ENCODE data around the gene TERT. TPM values are rescaled to one million over a fixed set of nuclear protein-coding genes. Genes with fewer than 3 reads are reported as not detected.

Gene TERT
- total RNA-seq, 1 donor from 2014 or later, result 3.5 TPM

DNA sequence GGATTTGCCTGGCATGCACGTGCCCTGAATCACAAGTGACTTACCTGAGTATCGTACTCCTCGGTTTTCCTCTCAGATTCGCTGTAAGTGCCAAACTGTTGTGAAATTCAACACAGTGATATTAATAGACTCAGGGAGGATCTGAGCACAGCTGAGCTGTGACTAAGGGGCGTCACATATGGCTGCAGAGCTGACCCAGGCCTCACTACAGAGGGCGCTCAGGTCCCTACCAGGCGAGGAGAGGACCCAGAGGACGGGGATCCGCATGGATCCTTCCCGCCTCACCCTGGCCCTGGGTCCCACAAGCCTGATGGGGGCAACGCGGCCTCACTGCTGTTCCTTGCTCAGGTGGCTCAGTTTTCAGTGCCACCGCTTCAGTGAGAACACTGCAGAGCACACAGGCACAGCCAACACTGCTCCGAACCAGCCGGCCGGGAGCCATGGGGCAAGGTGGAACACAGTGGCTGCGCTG, 29.9 kb upstream of the TERT start:
- Mint-ChIP-seq H3K4me3 (ENCODE audit: low read depth) (no peak overlapping the region), H3K4me1 (ENCODE audit: low read depth) (peaks cover 4% of the 10 kb centered on the region), H3K36me3 (ENCODE audit: insufficient read depth) (peaks cover 17% of the 10 kb centered on the region), H3K27me3 (no peaks in the 10 kb centered on the region), H3K27ac (no peak overlapping the region), H3K9me3 (ENCODE audit: low read depth) (no peaks in the 10 kb centered on the region)
- DNase-seq (ENCODE audit: low spot score, unreplicated experiment), result no peak
- TF ChIP-seq CTCF (IDR thresholded peaks at IDR 0.05; ENCODE audit: unreplicated experiment), result no peak

DNA sequence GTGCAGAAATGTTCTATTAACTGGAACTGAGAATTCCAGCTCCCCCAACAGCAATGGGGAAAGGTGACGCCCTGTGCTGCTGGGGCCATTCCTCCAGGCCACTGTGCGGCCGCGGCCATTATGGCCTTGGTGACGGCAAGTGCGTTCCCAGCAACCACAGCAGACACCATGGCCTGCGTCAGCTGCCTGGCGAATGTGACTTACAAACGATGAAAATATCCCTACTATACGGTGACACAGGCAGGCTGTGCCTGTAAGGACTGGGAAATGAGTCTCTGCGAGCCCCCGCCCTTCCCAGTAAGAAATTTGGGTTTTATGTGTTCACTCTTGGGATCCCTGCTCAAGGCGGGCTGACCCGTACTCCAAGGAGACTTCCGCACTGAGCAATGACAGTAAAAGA, 29.4 kb upstream of the TERT start:
- H3K36me3 Mint-ChIP-seq (ENCODE audit: insufficient read depth), result peaks cover 17% of the 10 kb centered on the region
- TF ChIP-seq CTCF (IDR thresholded peaks at IDR 0.05; ENCODE audit: unreplicated experiment), result no peak
- DNase-seq (ENCODE audit: low spot score, unreplicated experiment), result no peak
- peaks cover 4% of the 10 kb centered on the region for H3K4me1 Mint-ChIP-seq (ENCODE audit: low read depth)
- H3K9me3 Mint-ChIP-seq (ENCODE audit: low read depth), result no peaks in the 10 kb centered on the region
- H3K27me3 Mint-ChIP-seq, result no peaks in the 10 kb centered on the region
- H3K27ac Mint-ChIP-seq, result no peak overlapping the region
- no peak overlapping the region for H3K4me3 Mint-ChIP-seq (ENCODE audit: low read depth)

DNA sequence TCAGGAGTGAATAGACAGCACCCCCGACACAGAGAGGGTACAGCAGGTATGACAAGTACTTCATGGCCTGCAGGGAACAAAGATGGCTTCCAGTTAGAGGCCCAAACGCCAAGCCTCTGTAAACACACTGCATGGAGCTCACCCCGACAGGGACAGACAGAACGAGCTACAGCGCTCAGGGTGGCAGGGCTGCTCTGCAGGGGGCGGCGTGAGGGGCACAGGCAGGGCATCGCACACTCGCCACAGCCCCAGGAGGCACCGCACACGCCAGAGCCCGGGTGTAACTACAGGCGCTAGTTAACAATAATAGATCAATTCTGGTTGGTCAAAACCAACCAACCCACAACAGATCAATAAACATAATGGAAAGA, 28.9 kb upstream of the TERT start:
- no peak for DNase-seq (ENCODE audit: low spot score, unreplicated experiment)
- no peaks in the 10 kb centered on the region for H3K9me3 Mint-ChIP-seq (ENCODE audit: low read depth)
- peaks cover 17% of the 10 kb centered on the region for H3K36me3 Mint-ChIP-seq (ENCODE audit: insufficient read depth)
- H3K27me3 Mint-ChIP-seq, result no peaks in the 10 kb centered on the region
- no peak overlapping the region for H3K4me3 Mint-ChIP-seq (ENCODE audit: low read depth)
- H3K4me1 Mint-ChIP-seq (ENCODE audit: low read depth), result peaks cover 4% of the 10 kb centered on the region
- H3K27ac Mint-ChIP-seq, result no peak overlapping the region
- TF ChIP-seq CTCF (IDR thresholded peaks at IDR 0.05; ENCODE audit: unreplicated experiment), result no peak

DNA sequence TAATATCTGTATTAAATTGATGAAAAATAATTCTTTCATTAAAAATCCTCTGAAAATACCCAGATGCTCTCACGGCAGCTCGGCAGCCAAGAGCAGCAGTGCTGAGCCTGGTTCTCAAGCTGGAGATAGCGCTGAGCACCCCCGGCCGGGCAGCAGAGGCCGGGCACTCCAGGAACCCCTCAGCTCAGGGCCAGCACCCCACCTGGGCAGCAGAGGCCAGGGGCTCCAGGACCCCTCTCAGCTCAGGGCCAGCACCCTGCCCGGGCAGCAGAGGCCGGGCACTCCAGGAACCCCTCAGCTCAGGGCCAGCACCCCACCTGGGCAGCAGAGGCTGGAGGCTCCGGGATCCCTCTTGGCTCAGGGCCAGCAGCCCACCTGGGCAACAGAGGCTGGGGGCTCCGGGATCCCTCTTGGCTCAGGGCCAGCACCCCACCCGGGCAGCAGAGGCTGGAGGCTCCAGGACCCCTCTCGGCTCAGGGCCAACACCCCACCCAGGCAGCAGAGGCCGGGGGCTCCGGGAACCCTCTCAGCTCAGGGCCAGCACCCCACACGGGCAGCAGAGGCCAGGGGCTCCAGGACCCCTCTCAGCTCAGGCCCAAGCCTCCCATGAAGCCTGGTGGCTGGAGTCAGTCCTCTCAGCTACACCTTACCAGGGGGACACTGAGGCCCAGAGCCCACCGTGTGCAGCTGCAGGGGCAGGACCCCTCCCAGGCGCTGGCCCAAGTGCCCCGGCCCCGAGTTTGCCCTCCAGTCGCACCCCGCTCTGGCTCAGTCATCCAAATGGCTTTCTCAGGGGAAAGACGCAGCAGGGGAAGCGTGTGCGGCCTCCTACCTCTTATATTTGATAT, 28.3 kb upstream of the TERT start:
- no peaks in the 10 kb centered on the region for H3K27me3 Mint-ChIP-seq
- peaks cover 3% of the 10 kb centered on the region for H3K4me1 Mint-ChIP-seq (ENCODE audit: low read depth)
- H3K36me3 Mint-ChIP-seq (ENCODE audit: insufficient read depth), result peaks cover 14% of the 10 kb centered on the region
- no peak overlapping the region for H3K4me3 Mint-ChIP-seq (ENCODE audit: low read depth)
- H3K9me3 Mint-ChIP-seq (ENCODE audit: low read depth), result no peaks in the 10 kb centered on the region
- TF ChIP-seq CTCF (IDR thresholded peaks at IDR 0.05; ENCODE audit: unreplicated experiment), result no peak
- H3K27ac Mint-ChIP-seq, result no peak overlapping the region
- DNase-seq (ENCODE audit: low spot score, unreplicated experiment), result no peak

GRCh38 chr5:1322036-1322900, 27.4 kb upstream of the TERT start:
- Mint-ChIP-seq H3K4me3 (ENCODE audit: low read depth) (no peak overlapping the region), H3K27me3 (no peaks in the 10 kb centered on the region), H3K9me3 (ENCODE audit: low read depth) (no peaks in the 10 kb centered on the region), H3K4me1 (ENCODE audit: low read depth) (peaks cover 1% of the 10 kb centered on the region), H3K36me3 (ENCODE audit: insufficient read depth) (peaks cover 13% of the 10 kb centered on the region), H3K27ac (no peak overlapping the region)
- DNase-seq (ENCODE audit: low spot score, unreplicated experiment), result no peak
- no peak for TF ChIP-seq CTCF (IDR thresholded peaks at IDR 0.05; ENCODE audit: unreplicated experiment)
